Measurements from ENCODE around the gene SSBP2.

DNA sequence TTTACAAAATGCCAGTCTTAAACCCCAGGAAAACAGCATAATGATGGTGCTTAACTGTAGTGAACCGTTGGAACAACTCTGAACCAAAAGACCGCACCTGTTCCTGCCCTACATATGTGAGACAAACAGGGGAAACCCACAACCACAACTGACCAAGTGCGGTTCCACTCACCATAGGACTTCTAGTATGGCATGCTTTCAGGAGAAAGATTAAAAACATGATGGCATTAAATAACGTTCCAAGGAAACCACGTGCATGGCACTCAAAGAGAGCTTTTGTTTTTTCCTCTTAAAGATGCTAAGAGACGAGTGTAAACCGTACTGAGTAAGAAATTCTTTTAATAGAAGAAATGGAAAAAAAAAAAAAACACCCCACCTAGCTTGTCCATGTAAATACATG is 119.8 kb downstream of the SSBP2 start:
- TF ChIP-seq, protein P1, sequence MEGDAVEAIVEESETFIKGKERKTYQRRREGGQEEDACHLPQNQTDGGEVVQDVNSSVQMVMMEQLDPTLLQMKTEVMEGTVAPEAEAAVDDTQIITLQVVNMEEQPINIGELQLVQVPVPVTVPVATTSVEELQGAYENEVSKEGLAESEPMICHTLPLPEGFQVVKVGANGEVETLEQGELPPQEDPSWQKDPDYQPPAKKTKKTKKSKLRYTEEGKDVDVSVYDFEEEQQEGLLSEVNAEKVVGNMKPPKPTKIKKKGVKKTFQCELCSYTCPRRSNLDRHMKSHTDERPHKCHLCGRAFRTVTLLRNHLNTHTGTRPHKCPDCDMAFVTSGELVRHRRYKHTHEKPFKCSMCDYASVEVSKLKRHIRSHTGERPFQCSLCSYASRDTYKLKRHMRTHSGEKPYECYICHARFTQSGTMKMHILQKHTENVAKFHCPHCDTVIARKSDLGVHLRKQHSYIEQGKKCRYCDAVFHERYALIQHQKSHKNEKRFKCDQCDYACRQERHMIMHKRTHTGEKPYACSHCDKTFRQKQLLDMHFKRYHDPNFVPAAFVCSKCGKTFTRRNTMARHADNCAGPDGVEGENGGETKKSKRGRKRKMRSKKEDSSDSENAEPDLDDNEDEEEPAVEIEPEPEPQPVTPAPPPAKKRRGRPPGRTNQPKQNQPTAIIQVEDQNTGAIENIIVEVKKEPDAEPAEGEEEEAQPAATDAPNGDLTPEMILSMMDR (IDR thresholded peaks at IDR 0.05; ENCODE audit: insufficient read depth, low read length, poor library complexity, severe bottlenecking): no peak
- TF ChIP-seq EZH2phosphoT487 (conservative IDR thresholded peaks at IDR 0.05; ENCODE audit: low read length): no peak

Measured in SU-DHL-6 (cell line).